ENCODE data around the gene LUZP1.
A peak's percentile ranks its signal among the peaks of the same experiment; 100 is the strongest.

The LUZP1 gene

DNA sequence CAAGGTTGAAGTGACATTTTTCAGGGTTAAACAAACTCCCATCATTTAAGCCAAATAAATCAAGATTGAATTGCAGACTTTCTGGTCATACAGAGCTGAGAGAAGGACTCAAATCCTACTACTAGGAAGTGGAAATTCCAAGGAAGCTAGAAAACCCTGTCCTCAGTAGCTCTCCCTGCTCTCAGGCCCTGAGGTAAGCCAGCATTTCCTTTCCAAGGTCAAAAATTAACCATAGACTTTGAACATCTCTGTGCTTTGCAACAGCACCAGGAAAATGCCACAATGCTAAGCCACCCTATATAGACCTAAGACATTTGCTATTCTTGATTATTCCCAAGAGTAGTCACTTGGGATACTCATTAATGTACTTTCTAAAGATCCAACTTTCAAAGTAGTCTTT is 45.1 kb downstream of the LUZP1 start:
- H3K27ac ChIP-seq: peak overlapping the region; percentile 77
- ChIA-PET CTCF (no interaction called here), POLR2A (ENCODE audit: low non-redundant PET) (no interaction called here)
- DNase-seq (ENCODE audit: low spot score): no peak
- TF ChIP-seq, protein P1, sequence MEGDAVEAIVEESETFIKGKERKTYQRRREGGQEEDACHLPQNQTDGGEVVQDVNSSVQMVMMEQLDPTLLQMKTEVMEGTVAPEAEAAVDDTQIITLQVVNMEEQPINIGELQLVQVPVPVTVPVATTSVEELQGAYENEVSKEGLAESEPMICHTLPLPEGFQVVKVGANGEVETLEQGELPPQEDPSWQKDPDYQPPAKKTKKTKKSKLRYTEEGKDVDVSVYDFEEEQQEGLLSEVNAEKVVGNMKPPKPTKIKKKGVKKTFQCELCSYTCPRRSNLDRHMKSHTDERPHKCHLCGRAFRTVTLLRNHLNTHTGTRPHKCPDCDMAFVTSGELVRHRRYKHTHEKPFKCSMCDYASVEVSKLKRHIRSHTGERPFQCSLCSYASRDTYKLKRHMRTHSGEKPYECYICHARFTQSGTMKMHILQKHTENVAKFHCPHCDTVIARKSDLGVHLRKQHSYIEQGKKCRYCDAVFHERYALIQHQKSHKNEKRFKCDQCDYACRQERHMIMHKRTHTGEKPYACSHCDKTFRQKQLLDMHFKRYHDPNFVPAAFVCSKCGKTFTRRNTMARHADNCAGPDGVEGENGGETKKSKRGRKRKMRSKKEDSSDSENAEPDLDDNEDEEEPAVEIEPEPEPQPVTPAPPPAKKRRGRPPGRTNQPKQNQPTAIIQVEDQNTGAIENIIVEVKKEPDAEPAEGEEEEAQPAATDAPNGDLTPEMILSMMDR (conservative IDR thresholded peaks at IDR 0.05; ENCODE audit: low read depth): no peak

DNA sequence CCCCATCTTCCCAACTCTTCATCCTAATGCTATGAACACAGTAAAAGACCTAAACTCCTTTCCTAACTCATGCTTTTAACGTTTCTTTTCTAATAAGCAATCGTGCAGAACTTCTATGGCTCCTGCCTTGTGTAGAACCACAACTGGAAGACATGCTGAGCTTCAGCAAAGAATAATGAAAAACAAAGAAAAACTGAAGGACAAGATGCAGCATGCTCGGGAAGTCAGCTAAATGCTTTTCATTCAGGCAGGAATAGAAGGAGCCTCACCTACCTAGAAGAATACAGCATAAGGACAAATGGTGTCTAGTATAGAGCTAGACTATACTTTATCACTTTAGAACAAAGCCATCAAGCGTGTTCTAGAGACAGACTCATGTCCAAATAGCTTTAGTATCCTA is 45.9 kb downstream of the LUZP1 start:
- peak overlapping the region; percentile 77 for H3K27ac ChIP-seq
- ChIA-PET POLR2A (ENCODE audit: low non-redundant PET) (no interaction called here), CTCF (interaction anchor here (0.6 kb wide), 1 partner anchor 12 kb away, joined by 3 read pairs; no protein-coding TSS in a partner anchor)
- DNase-seq (ENCODE audit: low spot score): no peak
- TF ChIP-seq, protein P1 (conservative IDR thresholded peaks at IDR 0.05; ENCODE audit: low read depth): no peak

DNA sequence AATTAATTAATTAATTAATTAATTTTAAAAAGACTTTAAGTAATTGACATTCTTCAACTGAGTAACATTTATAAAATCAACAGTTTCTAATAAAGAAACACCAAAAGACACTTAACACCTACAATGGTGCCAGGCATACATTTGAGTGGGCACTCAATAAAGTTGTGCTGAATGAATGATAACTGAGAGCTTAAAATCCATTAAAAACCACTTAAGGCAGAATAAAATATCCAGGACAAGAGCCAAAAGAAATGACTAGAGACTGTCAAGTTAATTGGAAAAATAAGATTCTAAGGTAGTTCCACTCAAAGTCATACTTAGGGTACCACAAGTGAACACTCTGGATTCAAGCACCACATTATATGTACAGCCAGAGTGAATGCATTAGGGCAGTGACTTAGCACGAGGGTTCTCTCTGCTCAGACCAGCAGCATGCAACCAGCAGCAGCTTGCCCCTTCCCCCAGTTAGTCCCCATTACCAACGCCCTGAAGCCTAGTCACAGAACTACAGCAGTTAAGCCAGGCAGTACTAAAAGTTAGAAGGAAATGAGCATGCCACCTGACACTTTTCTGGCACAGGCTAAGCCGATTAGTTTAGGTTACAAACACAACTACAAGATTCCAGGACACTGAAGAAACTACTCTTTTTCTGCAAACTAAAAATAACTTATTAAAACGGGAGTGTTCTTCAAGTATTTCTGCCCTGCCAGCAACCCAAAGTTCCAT is 46.5 kb downstream of the LUZP1 start:
- H3K27ac ChIP-seq: peak overlapping the region; percentile 77
- ChIA-PET POLR2A (ENCODE audit: low non-redundant PET) (no interaction called here), CTCF (no interaction called here)
- no peak for DNase-seq (ENCODE audit: low spot score)
- TF ChIP-seq, protein P1 (conservative IDR thresholded peaks at IDR 0.05; ENCODE audit: low read depth): no peak

DNA sequence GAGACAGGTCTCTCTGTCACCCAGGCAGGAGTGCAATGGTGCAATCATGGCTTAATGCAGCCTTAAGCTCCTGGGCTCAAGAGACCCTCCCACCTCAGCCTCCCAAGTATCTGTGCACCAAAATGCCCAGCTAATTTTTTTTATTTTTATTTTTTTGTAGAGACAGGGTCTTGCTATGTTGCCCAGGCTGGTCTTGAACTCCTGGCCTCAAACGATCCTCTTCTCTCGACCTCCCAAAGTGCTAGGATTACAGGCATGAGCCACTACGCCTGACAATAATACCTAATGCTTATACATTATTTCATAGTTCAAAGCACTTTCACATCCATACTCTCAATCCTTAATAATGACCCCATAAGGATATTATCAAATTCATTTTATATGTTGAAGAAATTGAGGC is 48.3 kb downstream of the LUZP1 start:
- POLR2A ChIA-PET (ENCODE audit: low non-redundant PET): no interaction called here
- TF ChIP-seq, protein P1 (conservative IDR thresholded peaks at IDR 0.05; ENCODE audit: low read depth): no peak
- H3K27ac ChIP-seq: peak overlapping the region; percentile 59
- no peak for DNase-seq (ENCODE audit: low spot score)
- CTCF ChIA-PET: no interaction called here

DNA sequence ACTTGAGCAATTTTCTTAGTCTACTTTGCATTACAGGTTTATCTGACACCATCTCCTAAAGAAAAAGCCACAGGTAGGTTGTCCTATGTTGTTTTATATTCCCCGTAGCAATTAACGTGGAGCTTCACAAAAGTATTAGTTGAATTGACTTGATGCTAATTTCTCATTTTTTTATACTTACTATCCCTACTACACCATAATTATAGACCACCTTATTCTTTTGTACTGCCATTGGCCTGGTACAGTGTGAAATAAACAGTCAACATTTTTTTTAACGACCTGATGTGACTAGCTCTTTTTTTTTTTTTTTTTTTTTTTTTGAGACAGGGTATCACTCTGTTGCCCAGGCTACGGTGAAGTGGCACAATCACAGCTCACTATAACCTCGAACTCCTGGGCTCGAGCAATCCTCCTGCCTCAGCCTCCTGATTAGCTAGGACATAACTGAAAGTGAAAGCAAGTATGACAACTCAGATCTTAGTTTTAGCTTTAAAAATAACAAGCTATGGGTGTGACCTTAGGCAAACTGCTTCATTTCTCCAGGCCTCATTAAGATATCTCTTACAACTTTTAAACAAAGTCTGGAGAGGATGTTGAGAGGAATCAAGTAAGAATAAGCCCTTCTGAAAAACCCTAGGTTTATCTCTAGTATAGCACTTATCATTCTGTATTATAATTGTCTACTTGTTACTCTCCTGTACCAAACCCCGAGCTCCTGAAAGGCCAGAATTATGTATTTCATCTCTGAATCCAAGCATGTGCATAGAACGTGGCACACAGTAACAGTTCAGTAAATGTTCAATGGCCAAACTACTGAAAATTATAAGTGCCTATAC is 49.5 kb downstream of the LUZP1 start:
- ChIA-PET CTCF (no interaction called here), POLR2A (ENCODE audit: low non-redundant PET) (interaction anchor here (0.6 kb wide), 1 partner anchor 17 kb away, joined by 3 read pairs; no protein-coding TSS in a partner anchor)
- no peak overlapping the region for H3K27ac ChIP-seq
- TF ChIP-seq, protein P1 (conservative IDR thresholded peaks at IDR 0.05; ENCODE audit: low read depth): no peak
- no peak for DNase-seq (ENCODE audit: low spot score)

DNA sequence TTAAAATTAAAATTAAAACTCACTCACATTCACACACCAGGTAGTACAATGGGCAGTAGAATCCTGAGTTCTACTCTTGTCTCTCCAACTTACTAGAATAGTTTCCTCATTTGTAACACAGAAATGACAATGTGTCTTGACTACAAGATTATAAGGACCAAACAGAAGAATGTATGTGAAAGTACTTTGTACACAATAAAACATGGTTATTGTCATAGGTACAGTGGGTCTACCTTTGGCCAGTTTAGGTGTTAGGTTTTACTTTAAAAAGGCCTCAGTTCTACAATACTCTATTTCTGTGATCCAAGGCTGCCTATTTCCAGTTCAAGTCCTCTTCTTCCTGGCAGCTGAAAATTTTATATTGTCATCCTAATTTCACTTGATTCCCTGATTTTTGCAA is 50.2 kb downstream of the LUZP1 start:
- DNase-seq (ENCODE audit: low spot score): no peak
- H3K27ac ChIP-seq: peak overlapping the region; percentile 59
- ChIA-PET POLR2A (ENCODE audit: low non-redundant PET) (interaction anchor here (0.6 kb wide), 1 partner anchor 16 kb away, joined by 3 read pairs; no protein-coding TSS in a partner anchor), CTCF (no interaction called here)
- TF ChIP-seq, protein P1 (conservative IDR thresholded peaks at IDR 0.05; ENCODE audit: low read depth): no peak
